Vagina (tissue), 2 donors: Measurements from ENCODE around the gene DYRK1B.

ENCODE experiments used
- CTCF ChIP-seq, 3 experiments: fragments of 450-650 bp in 2 of 3; fragments of 200-600 bp in 1 of 3; sonication (generic) in 1 of 3; IDR thresholded peaks; one replicate each; pipeline ENCODE4 v1.5.1; 2017 to 2019; ENCODE audit warnings: antibody characterized with exemption in 3 of 3, mild to moderate bottlenecking in 2 of 3, moderate library complexity in 2 of 3
- POLR2A ChIP-seq, 2 donors: fragments of 450-650 bp; IDR thresholded peaks; one replicate each; pipeline ENCODE4 v1.6.1; 2017; ENCODE audit warnings: antibody characterized with exemption in 2 of 2, mild to moderate bottlenecking in 2 of 2, moderate library complexity in 2 of 2

DNA sequence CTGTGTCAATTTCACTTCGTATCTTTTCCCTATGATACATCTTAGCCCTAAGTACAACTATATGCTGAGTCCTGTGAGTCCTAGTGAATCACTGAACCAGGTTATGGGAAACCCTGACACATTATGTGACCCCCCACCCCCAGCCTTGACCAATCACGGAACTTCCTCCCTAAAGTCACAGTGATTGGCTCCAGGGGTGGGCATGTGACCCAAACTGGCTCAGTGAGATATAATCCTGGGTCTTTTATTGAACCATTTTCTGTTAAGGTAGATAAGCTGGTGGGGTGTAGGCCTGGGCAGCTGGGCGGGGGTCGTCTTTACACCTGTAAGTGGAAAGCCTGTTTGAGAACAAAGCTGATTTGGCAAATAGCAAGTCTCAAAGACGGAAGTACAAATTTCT lies 32.0 kb upstream of the DYRK1B start:
- TF ChIP-seq POLR2A (IDR thresholded peaks at IDR 0.05) (no peak), CTCF (IDR thresholded peaks at IDR 0.05) (no peak)
